HL-60 (cell line): ENCODE measurements around the gene ASB15.

ENCODE experiments used
- DNase-seq, 2 experiments: peaks; one replicate each; pipeline ENCODE4 v3.0.0-alpha.2; 2010 to 2020; ENCODE audit warnings: low read depth in 1 of 2, low spot score in 1 of 2
- H3K27ac ChIP-seq: fragments of 250-450 bp; sonication (Bioruptor Pico); replicated peaks from 2 replicates; pipeline ENCODE4 v1.5.1; 2020; ENCODE audit warnings: mild to moderate bottlenecking, moderate library complexity
- H3K27me3 ChIP-seq: fragments of 250-450 bp; sonication (Bioruptor Pico); 2 replicates; pipeline ENCODE4 v1.5.1; 2021; ENCODE audit warnings: mild to moderate bottlenecking, moderate library complexity; ENCODE audit not compliant: insufficient read depth, poor library complexity, severe bottlenecking
- H3K4me3 ChIP-seq: replicated peaks from 2 replicates; pipeline ENCODE4 v1.5.1; 2011; ENCODE audit warnings: mild to moderate bottlenecking, control low read depth, low read length; ENCODE audit not compliant: insufficient read depth
- CTCF ChIP-seq: IDR thresholded peaks from one replicate; pipeline ENCODE4 v1.5.1; 2011; ENCODE audit warnings: low read length, control low read depth, inconsistent platforms; ENCODE audit not compliant: insufficient read depth
- GABPA ChIP-seq: IDR thresholded peaks from 2 replicates; pipeline ENCODE4 v1.6.1; 2012; ENCODE audit warnings: low read depth
- POLR2AphosphoS5 ChIP-seq: IDR thresholded peaks from 2 replicates; pipeline ENCODE4 v1.6.1; 2012; ENCODE audit warnings: low read depth
- REST ChIP-seq: IDR thresholded peaks from 2 replicates; pipeline ENCODE4 v1.6.1; 2012; ENCODE audit warnings: low read depth; ENCODE audit not compliant: insufficient replicate concordance
- SPI1 ChIP-seq: IDR thresholded peaks from 2 replicates; pipeline ENCODE4 v1.6.1; 2012; ENCODE audit warnings: low read depth, mild to moderate bottlenecking, borderline replicate concordance

The ASB15 gene

GRCh38 chr7:123588376-123588775, 13.2 kb upstream of the ASB15 start:
- Histone ChIP-seq H3K4me3 (no peak overlapping the region), H3K27ac (no peak overlapping the region), H3K27me3 (peaks cover 2% of the 10 kb centered on the region)
- DNase-seq: no peak
- TF ChIP-seq POLR2AphosphoS5 (no peak), REST (no peak), GABPA (no peak)

GRCh38 chr7:123594813-123595241, 6.8 kb upstream of the ASB15 start:
- Histone ChIP-seq H3K27ac (no peak overlapping the region), H3K27me3 (no peaks in the 10 kb centered on the region), H3K4me3 (no peak overlapping the region)
- DNase-seq: no peak
- TF ChIP-seq CTCF (no peak), POLR2AphosphoS5 (no peak), REST (no peak), SPI1 (no peak), GABPA (no peak)

- DNase-seq: no peak
- Histone ChIP-seq H3K27ac (no peak overlapping the region), H3K27me3 (no peaks in the 10 kb centered on the region), H3K4me3 (no peak overlapping the region)
- no peak for TF ChIP-seq CTCF
- TF ChIP-seq REST: no peak
- no peak for TF ChIP-seq GABPA
- TF ChIP-seq POLR2AphosphoS5: no peak
These were observed 3.0 kb upstream of the ASB15 start for GRCh38 chr7:123598657-123599056.

- Histone ChIP-seq H3K27me3 (no peaks in the 10 kb centered on the region), H3K4me3 (no peak overlapping the region), H3K27ac (no peak overlapping the region)
- TF ChIP-seq GABPA (no peak), REST (no peak), SPI1 (no peak), POLR2AphosphoS5 (no peak), CTCF (no peak)
- DNase-seq: no peak
These were observed 1.9 kb upstream of the ASB15 start for GRCh38 chr7:123599766-123600165.
